ENCODE measurements around the gene DAB2. TPM values are rescaled to one million over a fixed set of nuclear protein-coding genes. Genes with fewer than 3 reads are reported as not detected.

DAB2 gene
- total and polyA plus RNA-seq, 2 donors (not counting 1 experiment from before 2014, with no cell fraction given): 217 to 538 TPM

GRCh38 chr5:39447968-39448367 lies 23.2 kb upstream of the DAB2 start:
- Histone ChIP-seq H3K27ac (ENCODE audit: insufficient read depth, low read length) (no peak overlapping the region), H3K27me3 (ENCODE audit: control insufficient read depth, insufficient read depth, low read length) (no peaks in the 10 kb centered on the region), H3K4me3 (replicated peaks in 1 of 4; ENCODE audit: control extremely low read depth in 1 of 4, insufficient read depth in 1 of 4, low read depth in 3 of 4, low read length in 4 of 4) (no peak overlapping the region), H3K79me2 (ENCODE audit: control insufficient read depth, insufficient read depth, low read length) (no peaks in the 10 kb centered on the region), H2AFZ (ENCODE audit: low read length) (no peak overlapping the region), H3K9me3 (ENCODE audit: control insufficient read depth, insufficient read depth, low read depth, low read length) (no peaks in the 10 kb centered on the region), H3K4me1 (ENCODE audit: control insufficient read depth, extremely low read depth, insufficient read depth, low read length) (peaks cover 10% of the 10 kb centered on the region), H3K9ac (ENCODE audit: insufficient read depth, low read length) (no peak overlapping the region), H3K36me3 (ENCODE audit: control insufficient read depth, insufficient read depth, low read length) (no peaks in the 10 kb centered on the region), H4K20me1 (ENCODE audit: control insufficient read depth, extremely low read depth, insufficient read depth, low read length) (no peaks in the 10 kb centered on the region), H3K4me2 (ENCODE audit: extremely low read depth, insufficient read depth, low read length) (no peak overlapping the region)
- TF ChIP-seq EZH2 (IDR thresholded peaks at IDR 0.05; ENCODE audit: low read length, missing control alignments) (no peak), CTCF (conservative IDR thresholded peaks at IDR 0.05 in 1 of 2, IDR thresholded peaks at IDR 0.05 in 1 of 2; ENCODE audit: low read depth in 1 of 2, low read length in 2 of 2) (no peak)
- DNase-seq (ENCODE audit: low read depth in 2 of 2): peak in 1 of 2 donors; percentile 45

- Histone ChIP-seq H3K4me3 (replicated peaks in 1 of 4; ENCODE audit: control extremely low read depth in 1 of 4, insufficient read depth in 1 of 4, low read depth in 3 of 4, low read length in 4 of 4) (no peak overlapping the region), H3K79me2 (ENCODE audit: control insufficient read depth, insufficient read depth, low read length) (no peaks in the 10 kb centered on the region), H3K27ac (ENCODE audit: insufficient read depth, low read length) (no peak overlapping the region), H3K4me2 (ENCODE audit: extremely low read depth, insufficient read depth, low read length) (peak overlapping the region; percentile 9), H4K20me1 (ENCODE audit: control insufficient read depth, extremely low read depth, insufficient read depth, low read length) (no peaks in the 10 kb centered on the region), H3K4me1 (ENCODE audit: control insufficient read depth, extremely low read depth, insufficient read depth, low read length) (peaks cover 6% of the 10 kb centered on the region), H3K9ac (ENCODE audit: insufficient read depth, low read length) (no peak overlapping the region), H3K36me3 (ENCODE audit: control insufficient read depth, insufficient read depth, low read length) (no peaks in the 10 kb centered on the region), H3K9me3 (ENCODE audit: control insufficient read depth, insufficient read depth, low read depth, low read length) (no peaks in the 10 kb centered on the region), H3K27me3 (ENCODE audit: control insufficient read depth, insufficient read depth, low read length) (no peaks in the 10 kb centered on the region), H2AFZ (ENCODE audit: low read length) (peak overlapping the region; percentile 56)
- DNase-seq (ENCODE audit: low read depth in 2 of 2): peak; percentile 23 to 64
- TF ChIP-seq EZH2 (IDR thresholded peaks at IDR 0.05; ENCODE audit: low read length, missing control alignments) (no peak), CTCF (conservative IDR thresholded peaks at IDR 0.05 in 1 of 2, IDR thresholded peaks at IDR 0.05 in 1 of 2; ENCODE audit: low read depth in 1 of 2, low read length in 2 of 2) (no peak)
These were observed 22.3 kb upstream of the DAB2 start for GRCh38 chr5:39447059-39447458.

- H3K27ac ChIP-seq (ENCODE audit: insufficient read depth, low read length): no peak overlapping the region
- no peaks in the 10 kb centered on the region for H3K27me3 ChIP-seq (ENCODE audit: control insufficient read depth, insufficient read depth, low read length)
- H3K36me3 ChIP-seq (ENCODE audit: control insufficient read depth, insufficient read depth, low read length): no peaks in the 10 kb centered on the region
- H2AFZ ChIP-seq (ENCODE audit: low read length): peak overlapping the region; percentile 8
- no peaks in the 10 kb centered on the region for H3K79me2 ChIP-seq (ENCODE audit: control insufficient read depth, insufficient read depth, low read length)
- no peak overlapping the region for H3K4me2 ChIP-seq (ENCODE audit: extremely low read depth, insufficient read depth, low read length)
- H3K9me3 ChIP-seq (ENCODE audit: control insufficient read depth, insufficient read depth, low read depth, low read length): no peaks in the 10 kb centered on the region
- no peak for TF ChIP-seq CTCF (conservative IDR thresholded peaks at IDR 0.05 in 1 of 2, IDR thresholded peaks at IDR 0.05 in 1 of 2; ENCODE audit: low read depth in 1 of 2, low read length in 2 of 2)
- TF ChIP-seq EZH2 (IDR thresholded peaks at IDR 0.05; ENCODE audit: low read length, missing control alignments): no peak
- H3K4me3 ChIP-seq (replicated peaks in 1 of 4; ENCODE audit: control extremely low read depth in 1 of 4, insufficient read depth in 1 of 4, low read depth in 3 of 4, low read length in 4 of 4): no peak overlapping the region
- H3K4me1 ChIP-seq (ENCODE audit: control insufficient read depth, extremely low read depth, insufficient read depth, low read length): peaks cover 2% of the 10 kb centered on the region
- no peaks in the 10 kb centered on the region for H4K20me1 ChIP-seq (ENCODE audit: control insufficient read depth, extremely low read depth, insufficient read depth, low read length)
- H3K9ac ChIP-seq (ENCODE audit: insufficient read depth, low read length): no peak overlapping the region
- DNase-seq (ENCODE audit: low read depth in 2 of 2): no peak
These were observed 21.5 kb upstream of the DAB2 start for GRCh38 chr5:39446231-39446630.

Data from fibroblast of lung (primary cell).